Rectal smooth muscle tissue (tissue), 1 donor: Measurements from ENCODE around the gene TMSB10.
"Not testable (repeated sequence)": the region's sequence is repeated elsewhere in the genome, so short reads cannot be mapped to it uniquely, and the experiment has no call there.

Source experiments
- H3K27ac ChIP-seq: one replicate; pipeline ENCODE4 v1.7.0; 2013; ENCODE audit warnings: low read depth, low read length, inconsistent platforms
- H3K27me3 ChIP-seq: one replicate; pipeline ENCODE4 v1.7.0; 2013; ENCODE audit warnings: low read length; ENCODE audit not compliant: control insufficient read depth, insufficient read depth
- H3K36me3 ChIP-seq: one replicate; pipeline ENCODE4 v1.7.0; 2013; ENCODE audit warnings: low read length; ENCODE audit not compliant: control insufficient read depth, insufficient read depth
- H3K4me1 ChIP-seq: one replicate; pipeline ENCODE4 v1.7.0; 2013; ENCODE audit warnings: low read length; ENCODE audit not compliant: control insufficient read depth, insufficient read depth
- H3K4me3 ChIP-seq: one replicate; pipeline ENCODE4 v1.7.0; 2013; ENCODE audit warnings: low read length
- H3K9ac ChIP-seq: one replicate; pipeline ENCODE4 v1.7.0; 2013; ENCODE audit warnings: low read length

The TMSB10 gene

DNA sequence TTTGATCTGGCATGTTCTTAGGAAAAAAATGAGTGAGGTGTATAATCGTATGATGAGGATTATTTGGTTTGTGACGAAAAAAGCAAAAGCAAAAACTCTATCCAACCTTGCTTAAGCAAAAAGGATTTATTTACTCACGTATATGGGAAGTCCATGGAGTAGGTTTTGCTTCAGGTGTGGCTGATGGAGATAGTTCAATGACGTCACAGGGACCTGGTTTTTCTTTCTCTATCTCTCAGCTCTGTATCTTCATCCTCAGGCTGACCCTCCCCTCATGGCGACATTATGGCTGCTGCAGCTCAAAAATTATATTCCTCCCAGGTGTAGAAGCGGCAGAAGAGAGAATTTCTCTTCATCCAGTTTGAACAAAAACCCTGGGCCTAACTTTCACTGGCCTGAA is 8.9 kb downstream of the TMSB10 start:
- Histone ChIP-seq H3K4me1 (no peaks in the 10 kb centered on the region), H3K27ac (no peak overlapping the region), H3K4me3 (no peak overlapping the region), H3K27me3 (no peaks in the 10 kb centered on the region), H3K36me3 (no peaks in the 10 kb centered on the region), H3K9ac (no peak overlapping the region)

GRCh38 chr2:84915675-84916074 is 10.2 kb downstream of the TMSB10 start:
- not testable (repeated sequence) for H3K27me3 ChIP-seq, H3K9ac ChIP-seq, H3K4me1 ChIP-seq, H3K27ac ChIP-seq, H3K36me3 ChIP-seq, H3K4me3 ChIP-seq

DNA sequence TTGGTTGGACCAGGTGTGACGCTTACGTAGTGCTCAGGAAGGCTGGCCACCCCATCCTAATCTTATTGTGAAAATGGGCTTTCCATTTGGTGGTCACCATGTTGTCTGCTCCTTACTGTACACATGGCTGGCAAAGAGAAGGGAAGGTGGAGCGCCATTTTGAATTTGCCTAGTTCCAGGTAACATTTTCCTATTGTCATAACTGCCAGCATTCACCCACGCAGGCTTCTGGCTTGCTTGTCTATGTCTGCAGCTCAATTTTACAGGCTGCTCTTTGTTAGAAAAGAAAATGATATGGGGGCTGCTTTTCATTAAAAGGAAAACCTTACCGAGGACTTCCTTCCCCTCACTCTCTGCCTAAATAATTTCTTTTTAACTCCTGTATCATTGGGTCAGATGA is 12.4 kb downstream of the TMSB10 start:
- not testable (repeated sequence) for H3K9ac ChIP-seq, H3K4me3 ChIP-seq, H3K36me3 ChIP-seq, H3K27ac ChIP-seq, H3K27me3 ChIP-seq, H3K4me1 ChIP-seq

DNA sequence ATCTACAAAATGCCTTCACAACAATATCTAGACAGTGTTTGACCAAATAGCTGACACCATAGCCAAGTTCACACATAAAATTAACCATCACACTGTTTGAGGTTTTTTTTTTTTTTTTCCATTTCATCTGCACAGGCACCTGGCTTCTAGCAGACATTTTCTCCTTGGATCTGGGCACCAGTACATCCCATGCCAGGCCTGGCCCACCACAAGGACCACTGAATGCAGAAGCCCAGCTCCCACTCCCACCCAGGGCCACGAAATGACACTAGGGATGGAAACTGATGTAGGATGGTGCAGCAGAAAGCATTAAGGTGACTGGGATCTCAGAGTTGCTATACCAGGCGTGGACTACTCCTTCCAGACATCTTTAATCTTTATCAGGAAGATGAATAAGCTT is 13.0 kb downstream of the TMSB10 start:
- peaks cover 4% of the 10 kb centered on the region for H3K4me1 ChIP-seq
- H3K4me3 ChIP-seq = no peak overlapping the region
- H3K9ac ChIP-seq = no peak overlapping the region
- no peaks in the 10 kb centered on the region for H3K27me3 ChIP-seq
- H3K27ac ChIP-seq = no peak overlapping the region
- H3K36me3 ChIP-seq = no peaks in the 10 kb centered on the region

GRCh38 chr2:84919885-84920580 is 14.6 kb downstream of the TMSB10 start:
- no peaks in the 10 kb centered on the region for H3K36me3 ChIP-seq
- H3K27me3 ChIP-seq = no peaks in the 10 kb centered on the region
- H3K4me3 ChIP-seq = peak overlapping the region; percentile 20
- no peak overlapping the region for H3K9ac ChIP-seq
- peaks cover 4% of the 10 kb centered on the region for H3K4me1 ChIP-seq
- H3K27ac ChIP-seq = peak overlapping the region; percentile 72

- Histone ChIP-seq H3K4me3 (no peak overlapping the region), H3K27ac (no peak overlapping the region), H3K27me3 (no peaks in the 10 kb centered on the region), H3K4me1 (peaks cover 7% of the 10 kb centered on the region), H3K9ac (no peak overlapping the region), H3K36me3 (no peaks in the 10 kb centered on the region)
Observed at GRCh38 chr2:84923009-84923408, 17.6 kb downstream of the TMSB10 start.

DNA sequence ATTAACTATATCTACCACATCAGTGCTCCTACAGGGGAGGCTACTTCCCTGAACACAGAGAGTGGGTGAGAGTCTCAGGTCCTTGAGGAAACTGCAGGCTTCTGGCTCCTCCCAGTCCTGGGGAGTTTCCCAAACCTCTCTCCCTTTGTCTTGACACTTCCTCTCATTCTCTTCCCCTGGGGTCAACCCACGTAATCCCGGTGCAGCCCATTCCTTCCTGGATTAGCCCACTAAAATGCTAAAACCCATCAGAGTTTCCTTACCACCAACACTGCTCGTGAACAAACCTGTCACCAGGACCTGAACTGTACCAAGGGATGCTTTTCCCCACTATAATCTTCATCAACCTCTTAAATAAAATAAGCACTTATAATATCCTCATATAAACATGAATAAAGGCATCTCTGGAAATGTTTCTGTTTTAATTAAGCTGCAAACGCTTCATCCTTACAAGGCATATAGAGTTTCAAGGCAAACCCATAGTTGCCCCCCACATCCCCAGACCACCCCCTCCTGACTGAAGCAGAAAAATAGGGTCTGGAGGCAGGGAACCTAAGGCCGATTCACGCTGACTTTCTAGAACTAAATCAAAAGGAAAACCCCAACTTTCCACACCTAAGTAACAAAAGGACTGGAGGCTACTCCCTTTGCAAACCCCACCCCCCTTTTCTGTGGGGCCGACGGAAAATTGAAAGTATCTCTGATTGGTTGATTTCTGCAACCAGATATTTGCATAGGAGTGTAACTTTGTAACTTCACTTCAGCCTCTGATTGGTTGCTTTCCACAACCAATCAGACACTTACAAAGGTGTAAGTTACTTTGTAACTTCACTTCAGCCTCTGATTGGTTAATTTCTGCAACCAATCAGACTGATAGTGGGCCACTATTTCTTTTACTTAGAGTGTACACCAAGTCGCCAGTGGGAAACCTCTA is 19.0 kb downstream of the TMSB10 start:
- Histone ChIP-seq H3K36me3 (no peaks in the 10 kb centered on the region), H3K27ac (no peak overlapping the region), H3K27me3 (no peaks in the 10 kb centered on the region), H3K4me1 (peaks cover 7% of the 10 kb centered on the region), H3K9ac (no peak overlapping the region), H3K4me3 (no peak overlapping the region)

GRCh38 chr2:84925336-84925723 is 19.9 kb downstream of the TMSB10 start:
- no peak overlapping the region for H3K27ac ChIP-seq
- no peaks in the 10 kb centered on the region for H3K36me3 ChIP-seq
- H3K27me3 ChIP-seq = no peaks in the 10 kb centered on the region
- H3K9ac ChIP-seq = no peak overlapping the region
- peaks cover 5% of the 10 kb centered on the region for H3K4me1 ChIP-seq
- H3K4me3 ChIP-seq = peak overlapping the region; percentile 4

DNA sequence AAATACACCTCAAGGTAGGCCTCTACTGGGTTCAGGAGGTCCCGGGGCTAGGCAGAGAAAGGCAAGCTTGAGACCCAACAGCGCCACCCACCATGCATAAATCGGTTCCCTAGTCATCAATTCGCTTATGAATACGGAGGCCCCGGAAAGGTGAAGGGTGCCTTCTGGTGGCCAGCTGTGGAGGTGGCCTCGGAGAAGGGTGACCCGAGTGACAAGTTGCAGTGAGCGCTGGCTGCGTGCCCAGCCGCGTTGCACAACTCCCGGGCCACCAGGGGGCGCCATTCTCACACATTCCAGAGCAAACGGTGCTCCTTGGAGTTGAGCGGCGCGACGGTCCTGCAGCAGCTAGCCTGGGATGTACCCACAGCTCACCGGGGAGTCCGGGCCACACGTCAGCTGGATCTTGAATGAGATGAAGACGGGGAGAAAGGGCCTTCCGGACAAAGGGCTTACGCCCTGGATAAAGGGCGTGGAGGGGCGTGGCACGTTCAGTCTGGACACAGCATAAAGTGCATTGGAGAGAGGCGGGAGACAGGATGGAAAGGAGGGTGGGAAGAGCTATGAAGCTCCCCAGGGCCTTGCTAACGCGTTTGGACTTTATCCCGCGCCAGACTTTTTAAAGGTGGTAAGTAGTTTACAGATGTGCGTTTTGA is 20.4 kb downstream of the TMSB10 start:
- H3K4me1 ChIP-seq = peaks cover 3% of the 10 kb centered on the region
- H3K9ac ChIP-seq = no peak overlapping the region
- H3K36me3 ChIP-seq = no peaks in the 10 kb centered on the region
- H3K27me3 ChIP-seq = no peaks in the 10 kb centered on the region
- no peak overlapping the region for H3K27ac ChIP-seq
- peak overlapping the region; percentile 69 for H3K4me3 ChIP-seq

- Histone ChIP-seq H3K9ac (no peak overlapping the region), H3K27me3 (no peaks in the 10 kb centered on the region), H3K4me3 (no peak overlapping the region), H3K36me3 (no peaks in the 10 kb centered on the region), H3K4me1 (peaks cover 3% of the 10 kb centered on the region), H3K27ac (no peak overlapping the region)
Observed at GRCh38 chr2:84927275-84927627, 21.8 kb downstream of the TMSB10 start.

GRCh38 chr2:84931384-84931821 is 25.9 kb downstream of the TMSB10 start:
- Histone ChIP-seq H3K27me3 (no peaks in the 10 kb centered on the region), H3K4me1 (no peaks in the 10 kb centered on the region), H3K4me3 (no peak overlapping the region), H3K27ac (no peak overlapping the region), H3K36me3 (no peaks in the 10 kb centered on the region), H3K9ac (no peak overlapping the region)

GRCh38 chr2:84938194-84938879 is 32.9 kb downstream of the TMSB10 start:
- no peak overlapping the region for H3K4me3 ChIP-seq
- H3K9ac ChIP-seq = no peak overlapping the region
- no peaks in the 10 kb centered on the region for H3K27me3 ChIP-seq
- H3K36me3 ChIP-seq = no peaks in the 10 kb centered on the region
- H3K4me1 ChIP-seq = no peaks in the 10 kb centered on the region
- no peak overlapping the region for H3K27ac ChIP-seq
